ENCODE data around the gene MBD4.
"Not testable (repeated sequence)": the region's sequence is repeated elsewhere in the genome, so short reads cannot be mapped to it uniquely, and the experiment has no call there.

The MBD4 gene

GRCh38 chr3:129402210-129402609 is 37.5 kb downstream of the MBD4 start (continued):
- TF ChIP-seq PATZ1 (CRISPR knock-in tag; IDR thresholded peaks at IDR 0.05; ENCODE audit: borderline replicate concordance): no peak

- no peak for TF ChIP-seq ZNF565 (CRISPR knock-in tag; conservative IDR thresholded peaks at IDR 0.05; ENCODE audit: low read depth)
- TF ChIP-seq ZNF8 (CRISPR knock-in tag; IDR thresholded peaks at IDR 0.05): 0 out of 2 replicates have a peak, but pooled peaks have one; percentile 10
- peak; percentile 16 for ATAC-seq
Measured at GRCh38 chr3:129399895-129400357, 39.8 kb downstream of the MBD4 start.

GRCh38 chr3:129399145-129399894 is 40.4 kb downstream of the MBD4 start:
- no peak for TF ChIP-seq ZFP30 (CRISPR knock-in tag; IDR thresholded peaks at IDR 0.05)
- TF ChIP-seq PPARA (CRISPR knock-in tag; IDR thresholded peaks at IDR 0.05; ENCODE audit: borderline replicate concordance): no peak
- TF ChIP-seq CSRNP3 (CRISPR knock-in tag; IDR thresholded peaks at IDR 0.05): no peak
- peak; percentile 89 for ATAC-seq

GRCh38 chr3:129398803-129399144 is 41.0 kb downstream of the MBD4 start:
- peak; percentile 70 for ATAC-seq
- TF ChIP-seq CSDC2 (CRISPR knock-in tag; IDR thresholded peaks at IDR 0.05): no peak
- no peak for TF ChIP-seq CREB5 (CRISPR knock-in tag; IDR thresholded peaks at IDR 0.05; ENCODE audit: low read depth)
- TF ChIP-seq ESRRG (CRISPR knock-in tag; IDR thresholded peaks at IDR 0.05): no peak
- no peak for TF ChIP-seq CSRNP3 (CRISPR knock-in tag; IDR thresholded peaks at IDR 0.05)
- TF ChIP-seq POU6F1 (CRISPR knock-in tag; IDR thresholded peaks at IDR 0.05; ENCODE audit: borderline replicate concordance, low read depth): no peak
- no peak for TF ChIP-seq SNAI2 (CRISPR knock-in tag; IDR thresholded peaks at IDR 0.05)
- no peak for TF ChIP-seq ISL1 (CRISPR knock-in tag; IDR thresholded peaks at IDR 0.05)
- TF ChIP-seq RARB (CRISPR knock-in tag; IDR thresholded peaks at IDR 0.05): no peak
- no peak for TF ChIP-seq TSHZ2 (CRISPR knock-in tag; IDR thresholded peaks at IDR 0.05)
- no peak for TF ChIP-seq PATZ1 (CRISPR knock-in tag; IDR thresholded peaks at IDR 0.05; ENCODE audit: borderline replicate concordance)
- no peak for TF ChIP-seq PPARA (CRISPR knock-in tag; IDR thresholded peaks at IDR 0.05; ENCODE audit: borderline replicate concordance)
- no peak for TF ChIP-seq BACH2 (CRISPR knock-in tag; IDR thresholded peaks at IDR 0.05; ENCODE audit: borderline replicate concordance)
- no peak for TF ChIP-seq ZFP3 (CRISPR knock-in tag; IDR thresholded peaks at IDR 0.05)
- TF ChIP-seq TOX (CRISPR knock-in tag; IDR thresholded peaks at IDR 0.05; ENCODE audit: borderline replicate concordance): no peak

GRCh38 chr3:129393760-129394564 is 45.8 kb downstream of the MBD4 start:
- not testable (repeated sequence) for ATAC-seq
